ENCODE data around the gene ABCA13. TPM values are rescaled to one million over a fixed set of nuclear protein-coding genes. Genes with fewer than 3 reads are reported as not detected.

The ABCA13 gene
- total RNA-seq, 6 experiments from 2014 or later = 0.43 to 2.6 (median 0.84) TPM

DNA sequence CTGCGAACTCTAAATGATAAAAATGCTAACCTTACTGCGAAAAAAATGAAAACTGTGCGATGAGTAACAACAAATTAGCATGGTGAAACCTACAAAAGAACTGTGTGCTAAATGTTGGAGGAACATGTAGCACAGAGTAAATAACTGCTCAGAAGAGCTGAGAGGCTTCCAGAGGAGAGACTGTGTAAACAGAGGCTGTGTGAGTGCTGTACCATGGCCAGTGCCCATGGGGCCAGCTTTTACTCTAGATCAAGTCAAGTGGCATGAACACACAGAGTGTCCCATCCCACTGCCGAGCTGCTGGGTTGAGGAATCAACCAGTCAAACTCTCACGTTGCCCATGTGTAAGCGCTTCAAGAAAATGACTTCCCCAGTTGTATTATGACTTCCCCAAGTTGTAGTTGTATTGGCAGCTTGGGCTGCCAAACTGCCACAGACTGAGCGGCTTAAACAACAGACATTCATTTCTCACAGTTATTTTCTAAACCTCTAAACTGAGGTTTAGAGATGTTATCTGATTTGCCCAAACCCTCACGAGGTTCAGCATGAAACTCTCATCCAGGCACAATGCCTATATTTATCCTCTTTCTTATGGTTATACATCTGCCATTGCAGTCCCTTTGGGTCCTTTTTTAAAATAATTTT, 270.7 kb downstream of the ABCA13 start:
- Histone ChIP-seq H3K27me3 (no peaks in the 10 kb centered on the region), H3K36me3 (no peaks in the 10 kb centered on the region), H3K4me1 (no peaks in the 10 kb centered on the region), H3K9me3 (no peaks in the 10 kb centered on the region), H3K4me3 (no peak overlapping the region), H3K27ac (no peak overlapping the region)
- 47% methylated on average over 8 of the region's 8 CpGs for WGBS (ENCODE audit: insufficient coverage, low coverage, low lambda C conversion rate, missing lambda C conversion rate)
- DNase-seq (no peak), ATAC-seq (no peak)
- intact Hi-C loops (cut with DNase I) = no loop called here
- TF ChIP-seq CTCF (IDR thresholded peaks at IDR 0.05) = no peak
- TF ChIP-seq POLR2A (IDR thresholded peaks at IDR 0.05) = no peak

DNA sequence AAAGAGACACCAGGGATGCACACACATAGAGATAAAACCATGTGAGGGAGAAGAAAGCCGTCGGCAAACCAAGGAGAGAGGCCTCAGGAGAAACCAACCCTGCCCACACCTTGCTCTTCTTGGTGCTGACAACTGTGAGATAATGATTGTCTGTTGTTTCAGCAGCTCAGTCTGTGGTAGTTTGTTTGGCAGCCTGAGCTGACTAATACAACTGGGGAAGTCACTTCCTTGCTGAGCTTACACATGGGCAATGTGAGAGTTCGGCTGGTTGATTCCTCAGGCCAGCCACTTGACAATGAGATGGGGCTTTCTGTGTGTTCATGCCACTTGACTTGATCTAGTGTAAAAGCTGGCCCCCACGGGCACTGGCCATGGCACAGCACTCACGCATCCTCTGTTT, 271.8 kb downstream of the ABCA13 start:
- H3K36me3 ChIP-seq = no peaks in the 10 kb centered on the region
- H3K27me3 ChIP-seq = no peaks in the 10 kb centered on the region
- 82% methylated on average over 2 of the region's 5 CpGs for WGBS (ENCODE audit: insufficient coverage, low coverage, low lambda C conversion rate, missing lambda C conversion rate)
- no peak for ATAC-seq
- no peak overlapping the region for H3K27ac ChIP-seq
- no peaks in the 10 kb centered on the region for H3K4me1 ChIP-seq
- TF ChIP-seq POLR2A (IDR thresholded peaks at IDR 0.05) (no peak), CTCF (IDR thresholded peaks at IDR 0.05) (no peak)
- intact Hi-C loops (cut with DNase I) = no loop called here
- no peaks in the 10 kb centered on the region for H3K9me3 ChIP-seq
- no peak for DNase-seq
- H3K4me3 ChIP-seq = no peak overlapping the region

- no peak overlapping the region for H3K4me3 ChIP-seq
- TF ChIP-seq CTCF (IDR thresholded peaks at IDR 0.05) (no peak), POLR2A (IDR thresholded peaks at IDR 0.05) (no peak)
Observed at GRCh38 chr7:48446721-48447120, 275.5 kb downstream of the ABCA13 start.

DNA sequence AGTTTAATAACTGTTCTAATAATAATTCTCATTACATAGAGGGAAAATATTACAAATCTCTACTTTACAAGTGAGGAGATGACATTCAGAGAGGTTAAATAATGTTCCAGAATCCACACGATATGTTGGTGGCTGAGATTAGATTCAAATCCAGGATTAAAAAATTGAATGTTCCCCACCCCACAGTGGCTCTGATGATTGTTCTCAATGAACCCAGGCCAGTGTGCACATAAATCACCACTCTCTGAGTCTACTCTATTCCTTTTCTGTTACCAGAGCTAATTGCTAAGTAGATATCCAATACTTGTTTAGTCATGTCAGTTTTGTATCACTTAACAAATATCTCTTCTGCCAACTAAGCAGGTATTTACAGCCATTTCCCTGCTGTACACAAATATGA, 281.0 kb downstream of the ABCA13 start:
- Histone ChIP-seq H3K27me3 (no peaks in the 10 kb centered on the region), H3K9me3 (no peaks in the 10 kb centered on the region), H3K4me1 (no peaks in the 10 kb centered on the region), H3K27ac (no peak overlapping the region), H3K36me3 (no peaks in the 10 kb centered on the region), H3K4me3 (no peak overlapping the region)
- intact Hi-C loops (cut with DNase I) = no loop called here
- TF ChIP-seq POLR2A (IDR thresholded peaks at IDR 0.05) = no peak
- TF ChIP-seq CTCF (IDR thresholded peaks at IDR 0.05) = no peak
- no peak for DNase-seq
- WGBS (ENCODE audit: insufficient coverage, low coverage, low lambda C conversion rate, missing lambda C conversion rate) = 50% methylated on average over 1 of the region's 1 CpG
- no peak for ATAC-seq

More at GRCh38 chr7:48446721-48447120, 275.5 kb downstream of the ABCA13 start:
- Histone ChIP-seq H3K27ac (no peak overlapping the region), H3K27me3 (no peaks in the 10 kb centered on the region), H3K4me1 (no peaks in the 10 kb centered on the region), H3K36me3 (no peaks in the 10 kb centered on the region), H3K9me3 (no peaks in the 10 kb centered on the region)
- DNase-seq (no peak), ATAC-seq (no peak)
- intact Hi-C loops (cut with DNase I) = no loop called here

- no peaks in the 10 kb centered on the region for H3K36me3 ChIP-seq
- H3K4me3 ChIP-seq = no peak overlapping the region
- peak in 2 of 4 donors; percentile 19 to 55 for ATAC-seq
- intact Hi-C loops (cut with DNase I) = no loop called here
- H3K27ac ChIP-seq = no peak overlapping the region
- no peaks in the 10 kb centered on the region for H3K4me1 ChIP-seq
- 92% methylated on average over 9 of the region's 38 CpGs for WGBS (ENCODE audit: insufficient coverage, low coverage, low lambda C conversion rate, missing lambda C conversion rate)
- no peak for TF ChIP-seq CTCF (IDR thresholded peaks at IDR 0.05)
- TF ChIP-seq POLR2A (IDR thresholded peaks at IDR 0.05) = no peak
- no peaks in the 10 kb centered on the region for H3K9me3 ChIP-seq
- no peak for DNase-seq
- no peaks in the 10 kb centered on the region for H3K27me3 ChIP-seq
Observed at GRCh38 chr7:48454750-48455192, 283.5 kb downstream of the ABCA13 start.

Data from right lobe of liver (tissue), 6 donors.